HG03097 (cell line): ENCODE data around the gene C2orf78.
"Not testable (repeated sequence)": the region's sequence is repeated elsewhere in the genome, so short reads cannot be mapped to it uniquely, and the experiment has no call there.

Source experiments
- ATAC-seq: cut with Tn5 transposase; IDR thresholded peaks from one replicate; pipeline ENCODE4 v1.9.1; 2021; ENCODE audit not compliant: unreplicated experiment, low FRiP score

The C2orf78 gene

GRCh38 chr2:73783883-73784282 lies at the start of gene C2orf78:
C2orf78 (plus strand) TSS chr2:73784183; CDS start chr2:73784310, 127 bp downstream.
- ATAC-seq = not testable (repeated sequence)

- ATAC-seq = no peak
Observed at GRCh38 chr2:73736378-73736777, 47.6 kb upstream of the C2orf78 start.

GRCh38 chr2:73736855-73737779 lies 46.9 kb upstream of the C2orf78 start, which contains the start of gene TPRKB:
TPRKB (minus strand) TSS chr2:73737345; CDS start chr2:73734569, 2,776 bp downstream.
- ATAC-seq = peak; percentile 90

GRCh38 chr2:73739101-73739500 lies 44.9 kb upstream of the C2orf78 start:
- ATAC-seq = no peak

- ATAC-seq = no peak
Observed at GRCh38 chr2:73740767-73741166, 43.2 kb upstream of the C2orf78 start.

- ATAC-seq = no peak
Observed at GRCh38 chr2:73746015-73746876, 37.7 kb upstream of the C2orf78 start.

GRCh38 chr2:73746877-73747208 lies 37.1 kb upstream of the C2orf78 start:
- ATAC-seq = no peak

GRCh38 chr2:73749314-73749713 lies 34.7 kb upstream of the C2orf78 start:
- ATAC-seq = no peak

GRCh38 chr2:73754332-73754731 lies 29.7 kb upstream of the C2orf78 start:
- ATAC-seq = not testable (repeated sequence)

GRCh38 chr2:73759285-73759764 lies 24.7 kb upstream of the C2orf78 start:
- no peak for ATAC-seq

GRCh38 chr2:73759904-73760303 lies 24.1 kb upstream of the C2orf78 start:
- no peak for ATAC-seq

GRCh38 chr2:73762571-73762970 lies 21.4 kb upstream of the C2orf78 start:
- ATAC-seq = no peak

- ATAC-seq = no peak
Observed at GRCh38 chr2:73764945-73765344, 19.0 kb upstream of the C2orf78 start.

GRCh38 chr2:73766349-73766748 lies 17.6 kb upstream of the C2orf78 start:
- ATAC-seq = no peak

GRCh38 chr2:73766994-73767393 lies 17.0 kb upstream of the C2orf78 start:
- ATAC-seq = no peak

GRCh38 chr2:73770725-73771124 lies 13.3 kb upstream of the C2orf78 start:
- ATAC-seq = no peak

GRCh38 chr2:73772819-73773218 lies 11.2 kb upstream of the C2orf78 start:
- no peak for ATAC-seq

- ATAC-seq = no peak
Observed at GRCh38 chr2:73776381-73776780, 7.6 kb upstream of the C2orf78 start.

- no peak for ATAC-seq
Observed at GRCh38 chr2:73776869-73777519, 7.0 kb upstream of the C2orf78 start.

- not testable (repeated sequence) for ATAC-seq
Observed at GRCh38 chr2:73778867-73779466, 5.0 kb upstream of the C2orf78 start.
